ENCODE results near the gene SFTPA2. TPM values are rescaled to one million over a fixed set of nuclear protein-coding genes. Genes with fewer than 3 reads are reported as not detected.
"Not testable (repeated sequence)": the region's sequence is repeated elsewhere in the genome, so short reads cannot be mapped to it uniquely, and the experiment has no call there.

Gene SFTPA2
- total and polyA plus RNA-seq, 2 experiments from 2014 or later = not detected

DNA sequence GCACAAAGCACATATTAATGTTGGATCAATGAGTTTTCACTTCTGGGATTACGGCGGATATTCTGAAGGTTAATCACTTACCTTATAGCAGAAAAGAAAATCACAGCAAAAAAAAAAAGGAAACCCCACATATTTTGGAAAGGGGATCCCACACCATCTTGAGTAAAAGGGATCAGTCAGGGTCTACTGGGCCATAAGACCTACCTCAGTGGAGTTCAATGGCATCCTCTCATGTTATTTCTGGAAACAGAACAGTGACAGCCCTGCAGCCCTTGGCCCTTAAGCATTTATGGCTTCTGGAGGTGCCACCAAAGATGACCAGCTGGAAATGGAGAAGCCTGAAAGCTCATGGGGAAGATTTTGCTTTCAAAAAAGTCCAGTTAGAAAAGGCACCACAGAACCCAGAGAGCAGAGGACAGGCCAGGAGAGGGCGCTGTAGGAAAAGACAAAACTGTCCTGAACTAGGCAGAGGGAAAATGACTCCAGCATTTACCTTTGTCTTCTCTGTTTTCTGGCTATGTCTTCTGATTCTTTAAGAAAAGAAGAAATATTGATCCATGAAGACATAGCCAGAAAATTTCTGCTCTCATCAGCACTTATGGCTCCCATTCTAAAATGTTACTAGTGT is 50.8 kb downstream of the SFTPA2 start:
- in situ Hi-C loops (cut with MboI); DNase-seq: not testable (repeated sequence)

DNA sequence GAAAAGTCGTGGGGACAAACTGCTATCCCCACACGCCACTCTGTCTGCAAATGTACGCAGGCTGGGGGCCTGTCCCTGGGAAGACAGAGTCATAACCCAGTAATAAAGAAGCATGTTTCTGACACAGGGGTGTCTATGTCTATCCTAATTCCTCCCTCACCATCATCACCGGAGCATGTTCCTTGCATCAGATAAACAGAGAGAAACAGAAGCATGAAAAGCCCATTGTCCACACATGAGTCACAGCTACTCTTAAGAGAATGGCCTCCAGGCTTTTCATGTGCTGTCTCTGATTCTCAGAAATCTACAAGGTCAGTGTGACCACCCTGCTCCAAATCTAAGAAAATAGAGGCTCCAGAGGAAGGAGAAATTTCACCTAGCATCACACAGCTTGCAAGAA is 52.0 kb downstream of the SFTPA2 start:
- H3K9ac ChIP-seq; H4K20me1 ChIP-seq (ENCODE audit: insufficient read depth); H3K27me3 ChIP-seq (replicated peaks; ENCODE audit: insufficient read depth); H3K36me3 ChIP-seq (ENCODE audit: low read depth); H3K79me2 ChIP-seq (ENCODE audit: insufficient read depth); in situ Hi-C loops (cut with MboI); H3F3A ChIP-seq (ENCODE audit: insufficient read depth); H3K4me2 ChIP-seq (ENCODE audit: unreplicated experiment); DNase-seq; H3K9me3 ChIP-seq (ENCODE audit: low read depth); H2AFZ ChIP-seq; H3K4me1 ChIP-seq (ENCODE audit: insufficient read depth); H3K4me3 ChIP-seq; H3K27ac ChIP-seq; H3K9me2 ChIP-seq (ENCODE audit: insufficient read depth): not testable (repeated sequence)
- WGBS, 2 experiments (ENCODE audit: low coverage in 1 of 2, low lambda C conversion rate in 2 of 2, missing lambda C conversion rate in 2 of 2) = 66 to 84% methylated on average over 3 to 4 of the region's 4 CpGs

More for the DNA sequence above, 50.8 kb downstream of the SFTPA2 start:
- H3K9me2 ChIP-seq (ENCODE audit: insufficient read depth); H3K9me3 ChIP-seq (ENCODE audit: low read depth); H3F3A ChIP-seq (ENCODE audit: insufficient read depth); H3K36me3 ChIP-seq (ENCODE audit: low read depth); H3K9ac ChIP-seq; H3K27me3 ChIP-seq (replicated peaks; ENCODE audit: insufficient read depth); H3K4me3 ChIP-seq; H3K27ac ChIP-seq; H3K4me2 ChIP-seq (ENCODE audit: unreplicated experiment); H3K4me1 ChIP-seq (ENCODE audit: insufficient read depth); H4K20me1 ChIP-seq (ENCODE audit: insufficient read depth); H2AFZ ChIP-seq; H3K79me2 ChIP-seq (ENCODE audit: insufficient read depth): not testable (repeated sequence)
- WGBS, 2 experiments (ENCODE audit: low coverage in 1 of 2, low lambda C conversion rate in 2 of 2, missing lambda C conversion rate in 2 of 2) = 96 to 100% methylated on average over 2 of the region's 3 CpGs

GRCh38 chr10:79507440-79508167 is 52.6 kb downstream of the SFTPA2 start:
- Histone ChIP-seq H3K4me3 (no peak overlapping the region), H3F3A (ENCODE audit: insufficient read depth) (no peaks in the 10 kb centered on the region), H3K9ac (no peak overlapping the region), H4K20me1 (ENCODE audit: insufficient read depth) (no peaks in the 10 kb centered on the region), H3K27me3 (replicated peaks; ENCODE audit: insufficient read depth) (peaks cover 4% of the 10 kb centered on the region; the same call in 1 of the 2 replicates), H3K4me1 (ENCODE audit: insufficient read depth) (no peaks in the 10 kb centered on the region), H3K36me3 (ENCODE audit: low read depth) (no peaks in the 10 kb centered on the region), H3K9me2 (ENCODE audit: insufficient read depth) (no peaks in the 10 kb centered on the region), H3K27ac (no peak overlapping the region), H3K9me3 (ENCODE audit: low read depth) (no peaks in the 10 kb centered on the region), H3K79me2 (ENCODE audit: insufficient read depth) (no peaks in the 10 kb centered on the region), H2AFZ (no peak overlapping the region), H3K4me2 (ENCODE audit: unreplicated experiment) (no peak overlapping the region)
- in situ Hi-C loops (cut with MboI) = no loop called here
- TF ChIP-seq EZH2 (IDR thresholded peaks at IDR 0.05; ENCODE audit: insufficient read depth, poor library complexity, severe bottlenecking) = no peak
- TF ChIP-seq EZH2phosphoT487 (IDR thresholded peaks at IDR 0.05; ENCODE audit: insufficient read depth, low read depth) = no peak
- no peak for DNase-seq
- 73 to 75% methylated on average over 7 to 9 of the region's 9 CpGs for WGBS, 2 experiments (ENCODE audit: low coverage in 1 of 2, low lambda C conversion rate in 2 of 2, missing lambda C conversion rate in 2 of 2)

Small RNAs within 50 kb of the gene (small RNA-seq; reads per million reads assigned to genes)
- not detected for gene BX248123.2 (ENCODE audit: low read depth, low replicate concordance)
- not detected for gene RPS12P18 (ENCODE audit: low read depth, low replicate concordance)

Other genes starting within 250 kb of the SFTPA2 start
- gene PPIF, start 212.9 kb downstream of the SFTPA2 start, total RNA-seq (2014; rRNA removed; shearing (Covaris generic)) = 18.7 and 24.6 TPM in 2 replicates
- gene PPIF, start 212.9 kb downstream of the SFTPA2 start, polyA plus RNA-seq (2016; fragmentation: Nextera tagmentation; extraction: Ambion mirVana) = 45.5 and 50.8 TPM in 2 replicates
- gene ZCCHC24, start 114.8 kb downstream of the SFTPA2 start, total RNA-seq (2014; rRNA removed; shearing (Covaris generic)) = 30.3 and 34.0 TPM in 2 replicates
- gene ZCCHC24, start 114.8 kb downstream of the SFTPA2 start, polyA plus RNA-seq (2016; fragmentation: Nextera tagmentation; extraction: Ambion mirVana) = 29.3 and 30.4 TPM in 2 replicates
- 0.63 and 0.65 TPM in 2 replicates for gene EIF5AL1, start 47.9 kb downstream of the SFTPA2 start, total RNA-seq (2014; rRNA removed; shearing (Covaris generic))
- gene EIF5AL1, start 47.9 kb downstream of the SFTPA2 start, polyA plus RNA-seq (2016; fragmentation: Nextera tagmentation; extraction: Ambion mirVana) = 5.9 and 6.1 TPM in 2 replicates
- not detected in 2 replicates for gene SFTPA1, start 50.5 kb upstream of the SFTPA2 start, total RNA-seq (2014; rRNA removed; shearing (Covaris generic))
- gene SFTPA1, start 50.5 kb upstream of the SFTPA2 start, polyA plus RNA-seq (2016; fragmentation: Nextera tagmentation; extraction: Ambion mirVana) = not detected in 2 replicates
- 0.76 TPM in 1 of 2 replicates, not detected in the other for gene NUTM2B, start 142.8 kb upstream of the SFTPA2 start, total RNA-seq (2014; rRNA removed; shearing (Covaris generic))
- not detected in 2 replicates for gene NUTM2B, start 142.8 kb upstream of the SFTPA2 start, polyA plus RNA-seq (2016; fragmentation: Nextera tagmentation; extraction: Ambion mirVana)